Neural cell (in vitro differentiated cells): ENCODE data around the gene SLC18A2. TPM values are rescaled to one million over a fixed set of nuclear protein-coding genes. Genes with fewer than 3 reads are reported as not detected.

Experiments used
- H2AFZ ChIP-seq: fragments of 200-600, 300-800 bp; sonication (generic), shearing (Covaris generic); 2 replicates; pipeline ENCODE4 v1.6.0; 2014; ENCODE audit warnings: low read depth, mild to moderate bottlenecking, antibody characterized with exemption, low read length, moderate library complexity
- H3F3A ChIP-seq: fragments of 200-600 bp; shearing (Covaris generic); 2 replicates; pipeline ENCODE4 v1.6.1; 2016; ENCODE audit warnings: mild to moderate bottlenecking, moderate library complexity, mixed read lengths, antibody characterized with exemption, low read length; ENCODE audit not compliant: insufficient read depth, poor library complexity, severe bottlenecking
- H3K27ac ChIP-seq: fragments of 200-600, 300-800 bp; sonication (generic), shearing (Covaris generic); 2 replicates; pipeline ENCODE4 v1.5.1; 2014; ENCODE audit warnings: mild to moderate bottlenecking, low read length, moderate library complexity
- H3K27me3 ChIP-seq: fragments of 300-800, 200-600 bp; sonication (generic), shearing (Covaris generic); 2 replicates; pipeline ENCODE4 v1.6.0; 2014; ENCODE audit warnings: mild to moderate bottlenecking, low read depth, low read length, moderate library complexity; ENCODE audit not compliant: insufficient read depth
- H3K36me3 ChIP-seq: fragments of 300-800, 200-600 bp; sonication (generic), shearing (Covaris generic); 2 replicates; pipeline ENCODE4 v1.5.1; 2014; ENCODE audit warnings: mild to moderate bottlenecking, antibody characterized with exemption, low read length, moderate library complexity; ENCODE audit not compliant: insufficient read depth
- H3K4me2 ChIP-seq: fragments of 300-800, 200-600 bp; sonication (generic), shearing (Covaris generic); 2 replicates; pipeline ENCODE4 v1.6.0; 2014; ENCODE audit warnings: mild to moderate bottlenecking, low read length
- H3K4me3 ChIP-seq: fragments of 300-800, 200-600 bp; sonication (generic), shearing (Covaris generic); 2 replicates; pipeline ENCODE4 v1.5.1; 2014; ENCODE audit warnings: mild to moderate bottlenecking, low read length, moderate library complexity
- H3K79me2 ChIP-seq: fragments of 200-600 bp; shearing (Covaris generic); replicated peaks from 2 replicates; pipeline ENCODE4 v1.6.0; 2014; ENCODE audit warnings: mild to moderate bottlenecking, low read length, moderate library complexity; ENCODE audit not compliant: insufficient read depth
- H3K9ac ChIP-seq: fragments of 300-800, 200-600 bp; sonication (generic), shearing (Covaris generic); 2 replicates; pipeline ENCODE4 v1.6.1; 2016; ENCODE audit warnings: mild to moderate bottlenecking, low read length, mixed read lengths
- H3K9me2 ChIP-seq: fragments of 200-600 bp; shearing (Covaris generic); 2 replicates; pipeline ENCODE4 v1.6.1; 2016; ENCODE audit warnings: mild to moderate bottlenecking, low read length, mixed read lengths; ENCODE audit not compliant: insufficient read depth
- H3K9me3 ChIP-seq: fragments of 200-600, 300-800 bp; sonication (generic), shearing (Covaris generic); 2 replicates; pipeline ENCODE4 v1.6.1; 2016; ENCODE audit warnings: mild to moderate bottlenecking, mixed run types, low read length, moderate library complexity, mixed read lengths
- H4K20me1 ChIP-seq: fragments of 200-600 bp; shearing (Covaris generic); 2 replicates; pipeline ENCODE4 v1.6.1; 2016; ENCODE audit warnings: mild to moderate bottlenecking, mixed run types; ENCODE audit not compliant: insufficient read depth
- CTCF ChIP-seq: fragments of 450-650 bp; IDR thresholded peaks from 2 replicates; pipeline ENCODE4 v1.5.1; 2014; ENCODE audit warnings: antibody characterized with exemption, mild to moderate bottlenecking, moderate library complexity; ENCODE audit not compliant: poor library complexity, severe bottlenecking
- EP300 ChIP-seq: fragments of 450-650 bp; conservative IDR thresholded peaks from 2 replicates; pipeline ENCODE4 v1.6.1; 2014; ENCODE audit warnings: antibody characterized with exemption, mild to moderate bottlenecking, moderate library complexity; ENCODE audit not compliant: poor library complexity, severe bottlenecking
- EZH2 ChIP-seq: fragments of 200-600, 300-800 bp; shearing (Covaris generic), sonication (generic); IDR thresholded peaks from 2 replicates; pipeline ENCODE4 v1.6.1; 2014; ENCODE audit warnings: antibody characterized with exemption, low read length, borderline replicate concordance, mild to moderate bottlenecking; ENCODE audit not compliant: insufficient read depth, poor library complexity, severe bottlenecking
- MXI1 ChIP-seq: fragments of 450-650 bp; conservative IDR thresholded peaks from 2 replicates; pipeline ENCODE4 v1.6.1; 2014; ENCODE audit warnings: antibody characterized with exemption, mild to moderate bottlenecking; ENCODE audit not compliant: poor library complexity, severe bottlenecking
- POLR2AphosphoS5 ChIP-seq: IDR thresholded peaks from 2 replicates; pipeline ENCODE4 v1.6.1; 2012
- RAD21 ChIP-seq: fragments of 450-650 bp; conservative IDR thresholded peaks from 2 replicates; pipeline ENCODE4 v1.6.1; 2014; ENCODE audit warnings: antibody characterized with exemption, mild to moderate bottlenecking, moderate library complexity
- REST ChIP-seq: IDR thresholded peaks from 2 replicates; pipeline ENCODE4 v1.6.1; 2012; ENCODE audit warnings: borderline replicate concordance
- SMC3 ChIP-seq: fragments of 450-650 bp; conservative IDR thresholded peaks from 2 replicates; pipeline ENCODE4 v1.6.1; 2014; ENCODE audit warnings: antibody characterized with exemption, mild to moderate bottlenecking, moderate library complexity; ENCODE audit not compliant: poor library complexity
- TAF1 ChIP-seq: IDR thresholded peaks from 2 replicates; pipeline ENCODE4 v1.6.1; 2012; ENCODE audit warnings: low read depth
- polyA plus RNA-seq: library from polyadenylated mRNA; depleted of rRNA; stranded (reverse); fragments of >200 nt; gene quantifications from 2 replicates; pipeline ENCODE4 v1.2.3, GENCODE V29; 2014

SLC18A2 gene
- polyA plus RNA-seq, 1 donor from 2014 or later, result 0.05 TPM

- Histone ChIP-seq H3K4me3 (no peak overlapping the region), H3K79me2 (no peaks in the 10 kb centered on the region), H3K9ac (no peak overlapping the region), H3K9me2 (no peaks in the 10 kb centered on the region), H3K27me3 (no peaks in the 10 kb centered on the region), H3K27ac (no peak overlapping the region), H3K36me3 (no peaks in the 10 kb centered on the region), H3K4me2 (no peak overlapping the region), H3K9me3 (no peaks in the 10 kb centered on the region), H2AFZ (no peak overlapping the region), H4K20me1 (no peaks in the 10 kb centered on the region), H3F3A (no peaks in the 10 kb centered on the region)
- TF ChIP-seq CTCF (no peak), REST (no peak), SMC3 (no peak), EP300 (no peak), TAF1 (no peak), RAD21 (no peak), EZH2 (no peak), POLR2AphosphoS5 (no peak), MXI1 (no peak)
Observed at GRCh38 chr10:117266400-117266799, 25.5 kb downstream of the SLC18A2 start.

- H2AFZ ChIP-seq, result no peak overlapping the region
- no peaks in the 10 kb centered on the region for H3F3A ChIP-seq
- TF ChIP-seq EP300, result no peak
- no peak for TF ChIP-seq TAF1
- TF ChIP-seq EZH2, result no peak
- no peak for TF ChIP-seq POLR2AphosphoS5
- no peak for TF ChIP-seq MXI1
- TF ChIP-seq CTCF, result no peak
- TF ChIP-seq RAD21, result no peak
- no peak for TF ChIP-seq REST
- TF ChIP-seq SMC3, result no peak
- H3K36me3 ChIP-seq, result no peaks in the 10 kb centered on the region
- no peak overlapping the region for H3K27ac ChIP-seq
- no peaks in the 10 kb centered on the region for H3K79me2 ChIP-seq
- no peaks in the 10 kb centered on the region for H3K27me3 ChIP-seq
- no peak overlapping the region for H3K9ac ChIP-seq
- no peak overlapping the region for H3K4me3 ChIP-seq
- no peaks in the 10 kb centered on the region for H3K9me2 ChIP-seq
- no peak overlapping the region for H3K4me2 ChIP-seq
- H4K20me1 ChIP-seq, result no peaks in the 10 kb centered on the region
- H3K9me3 ChIP-seq, result no peaks in the 10 kb centered on the region
Observed at GRCh38 chr10:117266812-117267211, 25.9 kb downstream of the SLC18A2 start.
